B cell (primary cell): ENCODE data around the gene DPEP2. TPM values are rescaled to one million over a fixed set of nuclear protein-coding genes. Genes with fewer than 3 reads are reported as not detected.
A peak's percentile ranks its signal among the peaks of the same experiment; 100 is the strongest.

Source experiments
- ATAC-seq: fragments of 200-7000 bp; cut with Tn5 transposase; one replicate; pipeline ENCODE4 v1.10.0; 2021; ENCODE audit warnings: low read depth, mild to moderate bottlenecking, moderate number of reproducible peaks, moderate library complexity
- CTCF ChIA-PET: fragments of 350-600 bp; sonication (Branson Sonifier 250); formaldehyde crosslinking; loops from one replicate; lab custom pipeline; 2021; ENCODE audit warnings: antibody characterized with exemption, inconsistent platforms; lab: Charles Lee
- POLR2A ChIA-PET: fragments of 350-600 bp; sonication (Branson Sonifier 250); formaldehyde crosslinking; loops from one replicate; lab custom pipeline; 2021; ENCODE audit warnings: antibody characterized with exemption; lab: Charles Lee
- DNase-seq: peaks from one replicate; pipeline ENCODE4 v3.0.0; 2013
- H2AFZ ChIP-seq: 2 replicates; pipeline ENCODE4 v1.6.1; 2012; ENCODE audit warnings: mild to moderate bottlenecking, low read depth, low read length; ENCODE audit not compliant: insufficient read depth, poor library complexity, severe bottlenecking
- H3K27ac ChIP-seq, 2 donors: 1 replicate in 1 of 2; 2 replicates in 1 of 2; pipeline ENCODE4 v1.5.1; 2012 to 2013; ENCODE audit warnings: low read length in 2 of 2, mild to moderate bottlenecking in 2 of 2, moderate library complexity in 1 of 2
- H3K27me3 ChIP-seq, 4 experiments: fragments of 200-600 bp in 1 of 4; sonication (generic) in 1 of 4; replicated peaks in 1 of 4; 1 replicate in 2 of 4; 2 replicates in 2 of 4; pipeline versions ENCODE4 v1.6.1 to v1.7.0; 2013 to 2016; ENCODE audit warnings: low read length in 3 of 4, mild to moderate bottlenecking in 2 of 4, mixed read lengths in 1 of 4, moderate library complexity in 1 of 4; ENCODE audit not compliant: insufficient read depth in 4 of 4, control insufficient read depth in 3 of 4; ENCODE audit errors: control extremely low read depth in 1 of 4
- H3K36me3 ChIP-seq, 2 experiments: replicated peaks in 1 of 2; 1 replicate in 1 of 2; 2 replicates in 1 of 2; pipeline versions ENCODE4 v1.6.1 to v1.7.1; 2013; ENCODE audit warnings: low read length in 1 of 2; ENCODE audit not compliant: insufficient read depth in 2 of 2, control insufficient read depth in 1 of 2; ENCODE audit errors: control extremely low read depth in 1 of 2, extremely low read depth in 1 of 2
- H3K4me1 ChIP-seq, 2 donors: fragments of 200-600 bp in 1 of 2; sonication (generic) in 1 of 2; 1 replicate in 1 of 2; 2 replicates in 1 of 2; pipeline versions ENCODE4 v1.5.1 to v1.6.1; 2013 to 2017; ENCODE audit warnings: low read length in 2 of 2; ENCODE audit not compliant: control insufficient read depth in 2 of 2, insufficient read depth in 2 of 2
- H3K4me2 ChIP-seq: replicated peaks from 2 replicates; pipeline ENCODE3; 2012; ENCODE audit warnings: mild to moderate bottlenecking, low read depth, low read length; ENCODE audit not compliant: poor library complexity, severe bottlenecking
- H3K4me3 ChIP-seq, 5 experiments: fragments of 200-600 bp in 1 of 5; sonication (generic) in 1 of 5; 1 replicate in 3 of 5; 2 replicates in 2 of 5; pipeline versions ENCODE4 v1.5.1 to v1.7.0; 2011 to 2016; ENCODE audit warnings: low read length in 4 of 5, mild to moderate bottlenecking in 4 of 5, low read depth in 2 of 5, control low read depth in 1 of 5, moderate library complexity in 1 of 5; ENCODE audit not compliant: insufficient read depth in 1 of 5; ENCODE audit errors: control extremely low read depth in 1 of 5, extremely low read depth in 1 of 5
- H3K79me2 ChIP-seq: fragments of 200-600 bp; sonication (generic); one replicate; pipeline ENCODE4 v1.6.0; 2016; ENCODE audit warnings: low read length; ENCODE audit not compliant: control insufficient read depth, insufficient read depth
- H3K9ac ChIP-seq: fragments of 200-600 bp; sonication (generic); 2 replicates; pipeline ENCODE4 v1.6.1; 2017; ENCODE audit warnings: mild to moderate bottlenecking, low read length, moderate library complexity
- H3K9me3 ChIP-seq, 3 donors: one replicate each; pipeline versions ENCODE4 v1.6.1 to v1.7.1; 2013; ENCODE audit warnings: low read length in 2 of 3; ENCODE audit not compliant: control insufficient read depth in 2 of 3, insufficient read depth in 1 of 3; ENCODE audit errors: control extremely low read depth in 1 of 3
- H4K20me1 ChIP-seq: 2 replicates; pipeline ENCODE4 v1.6.0; 2012; ENCODE audit warnings: mild to moderate bottlenecking, low read length; ENCODE audit not compliant: insufficient read depth, control insufficient read depth, poor library complexity, severe bottlenecking
- H3K27ac Mint-ChIP-seq: one replicate; pipeline ENCODE4 v1.8.0; 2021; ENCODE audit warnings: mixed read lengths
- H3K27me3 Mint-ChIP-seq: one replicate; pipeline ENCODE4 v1.8.0; 2021; ENCODE audit warnings: mixed read lengths
- H3K4me1 Mint-ChIP-seq: one replicate; pipeline ENCODE4 v1.8.0; 2021; ENCODE audit warnings: mixed read lengths
- H3K4me3 Mint-ChIP-seq: one replicate; pipeline ENCODE4 v1.8.0; 2021; ENCODE audit warnings: mixed read lengths
- H3K9me3 Mint-ChIP-seq: one replicate; pipeline ENCODE4 v1.8.0; 2022; ENCODE audit warnings: mixed read lengths; ENCODE audit not compliant: insufficient read depth
- EZH2 ChIP-seq: IDR thresholded peaks from 2 replicates; pipeline ENCODE4 v1.6.1; 2012; ENCODE audit warnings: borderline replicate concordance, low read depth, mild to moderate bottlenecking, moderate library complexity, low read length; ENCODE audit not compliant: insufficient read depth, poor library complexity, severe bottlenecking
- WGBS: methylation state at CpG from one replicate; pipeline ENCODE4 v1.1.5; 2013; ENCODE audit warnings: missing lambda C conversion rate; ENCODE audit not compliant: insufficient coverage; 5-methylcytosine and 5-hydroxymethylcytosine counted together
- intact Hi-C: fragments of 100-400 bp; cut with micrococcal nuclease; formaldehyde crosslinking; loops from one replicate; pipeline ENCODE4 v1.10.0; 2022
- polyA plus RNA-seq: library from polyadenylated mRNA; depleted of rRNA; stranded (reverse); fragments of >200 nt; gene quantifications from 2 replicates; pipeline ENCODE4 v1.2.3, GENCODE V29; 2012
- total RNA-seq, 2 donors: library from RNA; stranded (reverse); fragments of 120-200 nt in 1 of 2; gene quantifications; 1 replicate in 1 of 2; 2 replicates in 1 of 2; pipeline versions ENCODE4 v1.2.3 to v1.2.4, GENCODE V29; 2013 to 2022
- TF ChIP-seq, protein P1 (sequence below): fragments of 200-600 bp; IDR thresholded peaks from one replicate; pipeline ENCODE4 v1.8.0; 2022; ENCODE audit warnings: antibody characterized with exemption, mild to moderate bottlenecking

DPEP2 gene
- total and polyA plus RNA-seq, 2 donors (not counting 1 experiment from before 2014, with no cell fraction given): 123 to 150 TPM

DNA sequence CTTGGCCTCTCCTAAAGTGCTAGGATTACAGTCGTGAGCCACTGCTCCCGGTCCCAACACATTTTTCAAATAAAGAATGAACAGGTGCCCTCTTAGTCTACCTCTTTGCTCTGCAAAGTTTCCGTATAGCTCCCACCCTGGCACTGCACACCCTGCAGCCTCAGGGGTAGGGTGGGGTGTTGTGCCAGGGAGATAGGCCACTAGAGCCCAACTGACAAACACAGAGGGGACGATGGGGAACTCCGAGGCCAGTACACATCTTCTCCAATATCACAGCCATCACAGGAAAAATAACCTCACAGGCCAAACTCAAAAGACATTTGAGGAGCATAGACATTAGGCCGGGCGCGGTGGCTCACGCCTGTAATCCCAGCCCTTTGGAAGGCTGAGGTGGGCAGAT lies 28.2 kb downstream of the DPEP2 start:
- peak overlapping the region; percentile 26 for H3K27ac Mint-ChIP-seq
- DNase-seq: no peak
- intact Hi-C loops: no loop called here
- H3K4me3 Mint-ChIP-seq: peak overlapping the region; percentile 5
- CTCF ChIA-PET: interaction anchor here (0.9 to 1.0 kb wide), 2 partner anchors 15 to 30 kb away, joined by 3 read pairs; no protein-coding TSS in a partner anchor
- Histone ChIP-seq H3K27me3 (no peaks in the 10 kb centered on the region), H3K4me3 (no peak overlapping the region), H4K20me1 (peaks cover 8% of the 10 kb centered on the region), H2AFZ (no peak overlapping the region), H3K9ac (no peak overlapping the region), H3K79me2 (peaks cover 14% of the 10 kb centered on the region), H3K4me2 (no peak overlapping the region), H3K36me3 (no peaks in the 10 kb centered on the region), H3K27ac (no peak overlapping the region), H3K4me1 (peaks cover 10 to 25% of the 10 kb centered on the region in 2 donors), H3K9me3 (no peaks in the 10 kb centered on the region)
- ATAC-seq: no peak
- WGBS: 100% methylated on average over 7 of the region's 9 CpGs
- POLR2A ChIA-PET: no interaction called here
- TF ChIP-seq, protein P1, sequence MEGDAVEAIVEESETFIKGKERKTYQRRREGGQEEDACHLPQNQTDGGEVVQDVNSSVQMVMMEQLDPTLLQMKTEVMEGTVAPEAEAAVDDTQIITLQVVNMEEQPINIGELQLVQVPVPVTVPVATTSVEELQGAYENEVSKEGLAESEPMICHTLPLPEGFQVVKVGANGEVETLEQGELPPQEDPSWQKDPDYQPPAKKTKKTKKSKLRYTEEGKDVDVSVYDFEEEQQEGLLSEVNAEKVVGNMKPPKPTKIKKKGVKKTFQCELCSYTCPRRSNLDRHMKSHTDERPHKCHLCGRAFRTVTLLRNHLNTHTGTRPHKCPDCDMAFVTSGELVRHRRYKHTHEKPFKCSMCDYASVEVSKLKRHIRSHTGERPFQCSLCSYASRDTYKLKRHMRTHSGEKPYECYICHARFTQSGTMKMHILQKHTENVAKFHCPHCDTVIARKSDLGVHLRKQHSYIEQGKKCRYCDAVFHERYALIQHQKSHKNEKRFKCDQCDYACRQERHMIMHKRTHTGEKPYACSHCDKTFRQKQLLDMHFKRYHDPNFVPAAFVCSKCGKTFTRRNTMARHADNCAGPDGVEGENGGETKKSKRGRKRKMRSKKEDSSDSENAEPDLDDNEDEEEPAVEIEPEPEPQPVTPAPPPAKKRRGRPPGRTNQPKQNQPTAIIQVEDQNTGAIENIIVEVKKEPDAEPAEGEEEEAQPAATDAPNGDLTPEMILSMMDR: no peak
- TF ChIP-seq EZH2: no peak
- H3K27me3 Mint-ChIP-seq: no peaks in the 10 kb centered on the region
- no peaks in the 10 kb centered on the region for H3K9me3 Mint-ChIP-seq
- H3K4me1 Mint-ChIP-seq: peaks cover 23% of the 10 kb centered on the region

DNA sequence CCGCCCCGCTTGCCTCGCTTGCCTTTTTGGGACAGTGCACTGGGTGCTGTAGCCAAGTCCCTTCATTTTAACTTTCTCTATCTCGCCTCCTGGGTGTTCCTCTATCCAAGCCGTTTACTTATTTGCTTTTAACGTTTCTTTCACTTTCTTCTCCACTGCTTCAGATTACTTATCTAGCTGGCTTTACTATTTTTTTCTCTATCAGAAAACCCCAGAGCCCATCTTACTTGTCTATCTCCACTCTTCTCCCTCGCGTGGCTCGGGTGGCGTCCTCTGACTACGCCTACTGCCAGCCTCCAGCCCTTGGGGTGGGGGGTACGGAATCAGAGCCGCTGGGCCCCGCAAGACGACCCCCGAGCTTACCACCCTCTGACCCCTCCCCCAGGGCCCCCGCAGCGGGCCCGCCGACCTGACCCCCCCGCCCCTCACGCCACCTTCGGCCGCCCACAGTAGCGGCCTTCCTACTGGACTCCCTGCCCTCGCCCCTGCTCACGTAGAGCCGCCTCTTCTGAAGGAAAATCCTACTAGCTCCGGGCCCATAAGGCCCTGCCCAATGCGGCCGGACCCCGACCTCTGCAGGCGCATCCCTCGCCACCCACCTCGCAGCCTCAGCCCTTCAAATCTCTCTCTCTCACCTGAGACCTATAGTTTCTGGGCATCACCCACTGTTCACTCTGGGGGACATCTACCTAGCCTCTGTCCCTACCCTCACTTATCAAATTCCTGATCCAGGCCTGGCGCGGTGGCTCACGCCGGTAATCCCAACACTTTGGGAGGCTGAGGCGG lies 29.8 kb downstream of the DPEP2 start:
- Histone ChIP-seq H3K4me1 (peaks cover 10 to 19% of the 10 kb centered on the region in 2 donors), H3K27ac (no peak overlapping the region), H3K9ac (peak overlapping the region; percentile 82), H2AFZ (peak overlapping the region; percentile 80), H3K27me3 (no peaks in the 10 kb centered on the region), H3K4me2 (peak overlapping the region; percentile 100), H4K20me1 (peaks cover 8% of the 10 kb centered on the region), H3K9me3 (no peaks in the 10 kb centered on the region), H3K4me3 (peak overlapping the region; percentile 13 to 95 (median 80)), H3K36me3 (no peaks in the 10 kb centered on the region), H3K79me2 (peaks cover 14% of the 10 kb centered on the region)
- TF ChIP-seq EZH2: no peak
- TF ChIP-seq, protein P1: no peak
- CTCF ChIA-PET: interaction anchor here (1.0 to 3.2 kb wide), 2 partner anchors 32 to 86 kb away, joined by 3 to 11 read pairs; partner anchors contain the start of gene PSMB10
- intact Hi-C loops: loop anchor here (10.0 kb wide), 1 partner anchor 255 kb away; no protein-coding TSS in a partner anchor
- 61% methylated on average over 22 of the region's 40 CpGs for WGBS
- Mint-ChIP-seq H3K27me3 (no peaks in the 10 kb centered on the region), H3K4me1 (peaks cover 20% of the 10 kb centered on the region), H3K9me3 (no peaks in the 10 kb centered on the region), H3K27ac (peak overlapping the region; percentile 64), H3K4me3 (peak overlapping the region; percentile 88)
- DNase-seq (peak; percentile 55), ATAC-seq (no peak)
- POLR2A ChIA-PET: interaction anchor here (0.5 to 1.9 kb wide), 2 partner anchors 32 to 33 kb away, joined by 4 to 8 read pairs; partner anchors contain the start of gene PSMB10
